NCI-H1436 (cell line): ENCODE measurements around the gene PPP2R5E.
"Not testable (repeated sequence)": the region's sequence is repeated elsewhere in the genome, so short reads cannot be mapped to it uniquely, and the experiment has no call there.

Experiments used
- DNase-seq: peaks from one replicate; lab custom pipeline; 2025; lab: John Stamatoyannopoulos, UW

PPP2R5E gene

GRCh38 chr14:63371613-63372012 lies 171.6 kb downstream of the PPP2R5E start:
- not testable (repeated sequence) for DNase-seq

GRCh38 chr14:63371033-63371432 lies 172.1 kb downstream of the PPP2R5E start:
- no peak for DNase-seq

- no peak for DNase-seq
Observed at GRCh38 chr14:63367742-63368364, 175.3 kb downstream of the PPP2R5E start.

GRCh38 chr14:63362389-63362819 lies 180.8 kb downstream of the PPP2R5E start:
- peak; percentile 70 for DNase-seq

- peak; percentile 3 for DNase-seq
Observed at GRCh38 chr14:63361790-63362189, 181.4 kb downstream of the PPP2R5E start.

- no peak for DNase-seq
Observed at GRCh38 chr14:63357841-63358240, 185.3 kb downstream of the PPP2R5E start.

GRCh38 chr14:63345826-63346225 lies 197.4 kb downstream of the PPP2R5E start:
- DNase-seq: peak; percentile 55

GRCh38 chr14:63344336-63344735 lies 198.8 kb downstream of the PPP2R5E start:
- DNase-seq: no peak

- no peak for DNase-seq
Observed at GRCh38 chr14:63343878-63344277, 199.3 kb downstream of the PPP2R5E start.

GRCh38 chr14:63342371-63342770 lies 200.8 kb downstream of the PPP2R5E start:
- DNase-seq: peak; percentile 42

- no peak for DNase-seq
Observed at GRCh38 chr14:63328787-63329737, 214.1 kb downstream of the PPP2R5E start.

GRCh38 chr14:63326840-63327239 lies 216.3 kb downstream of the PPP2R5E start:
- no peak for DNase-seq

- no peak for DNase-seq
Observed at GRCh38 chr14:63322897-63323573, 220.1 kb downstream of the PPP2R5E start.

- DNase-seq: no peak
Observed at GRCh38 chr14:63322472-63322871, 220.7 kb downstream of the PPP2R5E start.
